ENCODE data around the gene BACH2. TPM values are rescaled to one million over a fixed set of nuclear protein-coding genes. Genes with fewer than 3 reads are reported as not detected.

BACH2 gene
- total and polyA plus RNA-seq, 9 of the 15 experiments (the other 6 are each of a cell fraction or from before 2014, with no cell fraction given), result 0.06 to 3.1 (median 0.59) TPM

GRCh38 chr6:90233994-90234393, 62.6 kb downstream of the BACH2 start:
- no peaks in the 10 kb centered on the region for H4K20me1 ChIP-seq (replicated peaks; ENCODE audit: control insufficient read depth, insufficient read depth, low read length)
- no peak for FAIRE-seq

More at GRCh38 chr6:90233994-90234393, 62.6 kb downstream of the BACH2 start:
- Histone ChIP-seq H3K79me2 (ENCODE audit: control insufficient read depth, insufficient read depth, low read length) (no peaks in the 10 kb centered on the region), H3K9ac (ENCODE audit: insufficient read depth in 1 of 2, low read depth in 2 of 2, low read length in 2 of 2) (no peak overlapping the region), H2AFZ (ENCODE audit: low read depth, low read length) (no peak overlapping the region), H3K27me3 (ENCODE audit: control insufficient read depth in 2 of 2, insufficient read depth in 2 of 2, low read length in 2 of 2) (peaks cover 2 to 10% of the 10 kb centered on the region in 2 experiments; a peak in 3 of 5 replicates), H3K4me2 (ENCODE audit: insufficient read depth, low read length) (no peak overlapping the region), H3K9me3 (replicated peaks; ENCODE audit: control insufficient read depth, insufficient read depth, low read depth, low read length) (no peaks in the 10 kb centered on the region), H3K36me3 (ENCODE audit: control insufficient read depth, insufficient read depth, low read length) (no peaks in the 10 kb centered on the region), H3K27ac (ENCODE audit: extremely low read depth, low read depth, low read length) (no peak overlapping the region), H3K9me1 (ENCODE audit: control insufficient read depth, insufficient read depth, low read length) (no peaks in the 10 kb centered on the region), H3K4me1 (replicated peaks in 1 of 2; ENCODE audit: control insufficient read depth in 2 of 2, insufficient read depth in 2 of 2, low read length in 2 of 2) (no peaks in the 10 kb centered on the region), H3K4me3 (no peak overlapping the region)
- in situ Hi-C loops (cut with MboI) (no loop called here), intact Hi-C loops (cut with micrococcal nuclease) (no loop called here)
- POLR2A ChIA-PET, result no interaction called here
- DNase-seq (ENCODE audit: extremely low read depth in 1 of 4, low spot score in 3 of 4), result no peak
- TF ChIP-seq ZFP1 (CRISPR knock-in tag; IDR thresholded peaks at IDR 0.05), result no peak
- no peak for TF ChIP-seq E4F1 (CRISPR knock-in tag; IDR thresholded peaks at IDR 0.05; ENCODE audit: borderline replicate concordance)
- TF ChIP-seq CSDE1 (IDR thresholded peaks at IDR 0.05), result no peak
- TF ChIP-seq POLR2AphosphoS5 (IDR thresholded peaks at IDR 0.05; ENCODE audit: control insufficient read depth, insufficient read depth, low read depth, low read length), result no peak
- no peak for TF ChIP-seq RBM39 (optimal IDR thresholded peaks at IDR 0.05; ENCODE audit: low read depth, low read length)
- no peak for TF ChIP-seq HINFP (tag; conservative IDR thresholded peaks at IDR 0.05; ENCODE audit: low read depth)
- TF ChIP-seq TCF7 (IDR thresholded peaks at IDR 0.05; ENCODE audit: borderline replicate concordance), result no peak
- no peak for TF ChIP-seq NFXL1 (CRISPR knock-in tag; IDR thresholded peaks at IDR 0.05)
- TF ChIP-seq KDM1A (IDR thresholded peaks at IDR 0.05), result no peak
- no peak for TF ChIP-seq ZC3H4 (CRISPR knock-in tag; IDR thresholded peaks at IDR 0.05; ENCODE audit: borderline replicate concordance)
- no peak for TF ChIP-seq HDAC8 (tag; IDR thresholded peaks at IDR 0.05)
- TF ChIP-seq MAFF (IDR thresholded peaks at IDR 0.05; ENCODE audit: low read length), result no peak
- TF ChIP-seq HBP1 (CRISPR knock-in tag; IDR thresholded peaks at IDR 0.05), result no peak
- TF ChIP-seq ZC3H11A (IDR thresholded peaks at IDR 0.05; ENCODE audit: low read depth, low read length), result no peak
- no peak for TF ChIP-seq CHD4 (IDR thresholded peaks at IDR 0.05; ENCODE audit: insufficient read depth, insufficient replicate concordance, low read depth, low read length, poor library complexity, severe bottlenecking)
- no peak for ATAC-seq
- no TSS peak for BruUV-seq (replicated peaks)
- CTCF ChIA-PET (ENCODE audit: low intra/inter-chr PET ratio), result no interaction called here
- WGBS (ENCODE audit: insufficient coverage, low coverage, missing lambda C conversion rate), result 10% methylated on average over 6 of the region's 6 CpGs

Data from K562 (cell line).